Spleen (tissue), 7 donors: ENCODE measurements around the gene FRMD1.

Experiments used
- POLR2A ChIP-seq, 3 donors: fragments of 450-650 bp; IDR thresholded peaks; one replicate each; pipeline ENCODE4 v1.5.1; 2017; ENCODE audit warnings: antibody characterized with exemption in 3 of 3, mild to moderate bottlenecking in 1 of 3
- POLR2AphosphoS5 ChIP-seq, 3 donors: sonication (generic); formaldehyde crosslinking; IDR thresholded peaks; one replicate each; pipeline ENCODE4 v1.5.1; 2017; ENCODE audit warnings: antibody characterized with exemption in 3 of 3
- TF ChIP-seq, protein P1 (sequence below), 11 experiments: fragments of 200-600 bp in 7 of 11; fragments of 450-650 bp in 4 of 11; sonication (generic) in 4 of 11; IDR thresholded peaks in 8 of 11; conservative IDR thresholded peaks in 3 of 11; 1 replicate in 7 of 11; 2 replicates in 4 of 11; pipeline versions ENCODE4 v1.4.0 to v1.8.0; 2016 to 2021; ENCODE audit warnings: antibody characterized with exemption in 11 of 11, inconsistent platforms in 4 of 11, mild to moderate bottlenecking in 1 of 11
- donor health status: DM: no; HTN: no; CAD: no; lungs with moderate emphysema.
- donor health status: DM: no; HTN: no; CAD: no.
- donor health status: DM: no; HTN: no; CAD: no.

DNA sequence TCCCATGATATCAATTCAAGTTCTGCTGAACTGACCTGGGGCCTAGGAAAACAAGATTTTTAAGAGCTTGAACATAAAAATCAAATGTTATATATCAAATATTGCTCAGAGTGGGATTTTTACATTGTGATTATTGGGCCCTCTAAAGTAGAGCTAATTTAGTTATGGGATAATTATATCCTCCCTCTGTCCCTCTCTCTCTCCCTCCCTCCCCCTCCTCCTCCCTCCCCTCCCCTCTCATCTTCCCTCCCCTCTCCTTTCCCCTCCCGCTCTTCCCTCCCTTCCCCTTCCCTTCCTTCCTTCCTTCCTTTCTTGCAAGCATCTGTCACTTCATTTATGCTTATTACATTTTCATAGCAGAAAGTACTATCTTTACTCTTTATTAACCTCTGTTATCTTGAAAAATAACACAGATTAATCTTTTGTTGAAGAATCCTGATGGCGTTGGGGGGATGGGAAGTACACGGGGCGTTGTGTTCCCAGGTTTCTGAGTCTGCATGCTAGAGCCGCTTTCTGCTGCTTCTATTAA is 48.7 kb downstream of the FRMD1 start:
- no peak for TF ChIP-seq POLR2A (IDR thresholded peaks at IDR 0.05)
- TF ChIP-seq, protein P1, sequence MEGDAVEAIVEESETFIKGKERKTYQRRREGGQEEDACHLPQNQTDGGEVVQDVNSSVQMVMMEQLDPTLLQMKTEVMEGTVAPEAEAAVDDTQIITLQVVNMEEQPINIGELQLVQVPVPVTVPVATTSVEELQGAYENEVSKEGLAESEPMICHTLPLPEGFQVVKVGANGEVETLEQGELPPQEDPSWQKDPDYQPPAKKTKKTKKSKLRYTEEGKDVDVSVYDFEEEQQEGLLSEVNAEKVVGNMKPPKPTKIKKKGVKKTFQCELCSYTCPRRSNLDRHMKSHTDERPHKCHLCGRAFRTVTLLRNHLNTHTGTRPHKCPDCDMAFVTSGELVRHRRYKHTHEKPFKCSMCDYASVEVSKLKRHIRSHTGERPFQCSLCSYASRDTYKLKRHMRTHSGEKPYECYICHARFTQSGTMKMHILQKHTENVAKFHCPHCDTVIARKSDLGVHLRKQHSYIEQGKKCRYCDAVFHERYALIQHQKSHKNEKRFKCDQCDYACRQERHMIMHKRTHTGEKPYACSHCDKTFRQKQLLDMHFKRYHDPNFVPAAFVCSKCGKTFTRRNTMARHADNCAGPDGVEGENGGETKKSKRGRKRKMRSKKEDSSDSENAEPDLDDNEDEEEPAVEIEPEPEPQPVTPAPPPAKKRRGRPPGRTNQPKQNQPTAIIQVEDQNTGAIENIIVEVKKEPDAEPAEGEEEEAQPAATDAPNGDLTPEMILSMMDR (IDR thresholded peaks at IDR 0.05 in 8 of 11, conservative IDR thresholded peaks at IDR 0.05 in 3 of 11) = no peak
- TF ChIP-seq POLR2AphosphoS5 (IDR thresholded peaks at IDR 0.05) = no peak
